Neural progenitor cell (in vitro differentiated cells): ENCODE results near the gene CHIT1.

Source experiments
- EZH2 ChIP-seq: fragments of 200-600 bp; sonication (generic); IDR thresholded peaks from 2 replicates; pipeline ENCODE4 v1.6.1; 2017; ENCODE audit warnings: antibody characterized with exemption, mild to moderate bottlenecking, moderate library complexity
- EZH2phosphoT487 ChIP-seq: fragments of 200-600 bp; sonication (generic); IDR thresholded peaks from 2 replicates; pipeline ENCODE4 v1.6.1; 2017; ENCODE audit warnings: antibody characterized with exemption
- TF ChIP-seq, protein P1 (sequence below): fragments of 200-600 bp; sonication (generic); IDR thresholded peaks from 2 replicates; pipeline ENCODE4 v1.5.1; 2017; ENCODE audit warnings: antibody characterized with exemption, mild to moderate bottlenecking

DNA sequence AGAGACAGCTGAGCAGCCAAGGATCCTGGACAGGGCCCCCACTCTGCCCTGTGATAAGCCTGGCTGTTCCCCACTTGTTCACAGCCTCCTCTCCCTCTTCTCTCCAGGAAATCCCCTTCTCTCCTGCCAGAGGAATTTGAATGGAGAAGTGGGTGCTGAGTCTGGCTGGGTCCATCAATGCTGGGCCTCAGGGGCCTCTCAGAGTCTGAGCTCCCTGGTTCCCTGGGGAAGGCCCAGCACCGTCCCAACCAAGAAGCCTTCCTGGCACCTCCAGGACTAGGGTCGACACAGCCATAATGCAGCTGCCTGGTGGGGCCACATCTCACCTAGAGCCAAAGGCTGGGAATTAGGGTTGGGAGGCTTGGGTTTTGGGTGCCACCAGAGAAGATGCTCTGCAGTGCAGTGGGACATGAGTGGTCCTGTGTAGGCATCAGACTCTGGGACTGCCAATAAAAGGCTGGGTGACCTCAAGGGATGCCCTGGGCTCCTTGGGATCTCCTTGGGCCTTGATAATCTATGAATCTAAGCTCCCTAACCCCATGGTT lies 56.4 kb downstream of the CHIT1 start:
- TF ChIP-seq, protein P1, sequence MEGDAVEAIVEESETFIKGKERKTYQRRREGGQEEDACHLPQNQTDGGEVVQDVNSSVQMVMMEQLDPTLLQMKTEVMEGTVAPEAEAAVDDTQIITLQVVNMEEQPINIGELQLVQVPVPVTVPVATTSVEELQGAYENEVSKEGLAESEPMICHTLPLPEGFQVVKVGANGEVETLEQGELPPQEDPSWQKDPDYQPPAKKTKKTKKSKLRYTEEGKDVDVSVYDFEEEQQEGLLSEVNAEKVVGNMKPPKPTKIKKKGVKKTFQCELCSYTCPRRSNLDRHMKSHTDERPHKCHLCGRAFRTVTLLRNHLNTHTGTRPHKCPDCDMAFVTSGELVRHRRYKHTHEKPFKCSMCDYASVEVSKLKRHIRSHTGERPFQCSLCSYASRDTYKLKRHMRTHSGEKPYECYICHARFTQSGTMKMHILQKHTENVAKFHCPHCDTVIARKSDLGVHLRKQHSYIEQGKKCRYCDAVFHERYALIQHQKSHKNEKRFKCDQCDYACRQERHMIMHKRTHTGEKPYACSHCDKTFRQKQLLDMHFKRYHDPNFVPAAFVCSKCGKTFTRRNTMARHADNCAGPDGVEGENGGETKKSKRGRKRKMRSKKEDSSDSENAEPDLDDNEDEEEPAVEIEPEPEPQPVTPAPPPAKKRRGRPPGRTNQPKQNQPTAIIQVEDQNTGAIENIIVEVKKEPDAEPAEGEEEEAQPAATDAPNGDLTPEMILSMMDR: no peak
- TF ChIP-seq EZH2phosphoT487 (no peak), EZH2 (no peak)
